Mucosa of descending colon (tissue), 3 donors: ENCODE data around the gene KCNK7. TPM values are rescaled to one million over a fixed set of nuclear protein-coding genes. Genes with fewer than 3 reads are reported as not detected.

Experiments used
- ATAC-seq: fragments of 200-7000 bp; cut with Tn5 transposase; one replicate; pipeline ENCODE4 v1.9.1; 2020; ENCODE audit warnings: mild to moderate bottlenecking, moderate library complexity
- DNase-seq, 3 donors: peaks; one replicate each; pipeline ENCODE4 v3.0.0-alpha.2; 2020
- H3K36me3 ChIP-seq: fragments of 200-600 bp; one replicate; pipeline ENCODE4 v1.8.0; 2021; ENCODE audit warnings: low read depth, mild to moderate bottlenecking
- H3K4me1 ChIP-seq: fragments of 200-600 bp; one replicate; pipeline ENCODE4 v1.8.0; 2021; ENCODE audit warnings: low read depth, mild to moderate bottlenecking
- H3K4me3 ChIP-seq: fragments of 200-600 bp; one replicate; pipeline ENCODE4 v1.8.0; 2021; ENCODE audit warnings: mild to moderate bottlenecking
- H3K9me3 ChIP-seq: fragments of 200-600 bp; one replicate; pipeline ENCODE4 v1.8.0; 2021; ENCODE audit warnings: mild to moderate bottlenecking
- intact Hi-C, 2 donors: fragments of 100-400 bp; cut with DNase I in 1 of 2; cut with micrococcal nuclease in 1 of 2; formaldehyde crosslinking; loops; one replicate each; pipeline versions ENCODE4 v1.11.0 to v1.11.1; 2022; cut with DNase I, micrococcal nuclease
- total RNA-seq, 3 donors: library from RNA; stranded (reverse); fragmentation: NEBNext Ultra II Directional in 2 of 3; extraction: Animal tissue kit (Norgen Biotek cat#: 25700) in 2 of 3; gene quantifications; one replicate each; pipeline versions ENCODE4 v1.2.1 to v1.2.4, GENCODE V29; 2021 to 2023
- TF ChIP-seq, protein P1 (sequence below): fragments of 200-600 bp; IDR thresholded peaks from one replicate; pipeline ENCODE4 v1.8.0; 2022; ENCODE audit warnings: antibody characterized with exemption, mild to moderate bottlenecking
- donor health status: DM: no; HTN: no; CAD: no; lungs with moderate emphysema.
- donor health status: DM: no; HTN: no; CAD: no.
- donor health status: DM: no; HTN: yes; CAD: no.

KCNK7 gene
- total RNA-seq, 3 donors from 2014 or later, result 0.49 to 1.7 (median 1.5) TPM

DNA sequence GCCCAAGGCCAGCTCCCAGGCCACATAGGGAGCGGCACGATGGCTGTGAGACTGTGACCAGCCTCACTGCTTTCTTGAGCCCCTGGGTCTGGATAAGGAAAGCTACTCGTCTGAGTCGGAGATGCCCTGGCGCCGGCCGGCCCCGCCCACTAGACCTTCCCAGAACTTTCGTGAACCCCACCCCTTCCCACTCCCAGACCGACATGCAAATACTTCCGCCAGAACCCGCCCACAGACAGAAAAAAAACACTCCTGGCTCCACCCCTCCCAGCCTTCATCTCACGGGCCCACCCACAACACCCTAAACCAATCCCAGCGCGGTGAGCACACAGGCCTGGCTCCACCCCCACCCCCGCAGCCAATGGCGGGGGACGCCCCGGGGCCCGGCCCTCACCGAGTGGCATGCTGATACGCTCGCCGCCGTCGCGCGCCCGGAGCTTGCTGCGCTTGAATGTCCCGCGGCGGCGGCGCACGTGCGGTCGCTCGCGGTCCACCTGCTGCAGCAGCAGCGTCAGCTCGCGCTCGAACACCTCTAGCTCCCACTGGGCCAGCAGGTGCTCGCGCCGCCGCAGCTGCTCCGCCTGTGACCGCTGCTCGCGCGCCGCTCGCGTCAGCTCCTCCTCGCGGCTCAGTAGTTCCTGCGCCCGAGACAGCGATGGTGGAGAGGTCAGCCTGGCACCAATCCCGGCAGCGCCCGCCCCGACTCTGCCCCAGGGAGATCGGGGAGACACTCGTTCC lies 11.4 kb upstream of the KCNK7 start:
- TF ChIP-seq, protein P1, sequence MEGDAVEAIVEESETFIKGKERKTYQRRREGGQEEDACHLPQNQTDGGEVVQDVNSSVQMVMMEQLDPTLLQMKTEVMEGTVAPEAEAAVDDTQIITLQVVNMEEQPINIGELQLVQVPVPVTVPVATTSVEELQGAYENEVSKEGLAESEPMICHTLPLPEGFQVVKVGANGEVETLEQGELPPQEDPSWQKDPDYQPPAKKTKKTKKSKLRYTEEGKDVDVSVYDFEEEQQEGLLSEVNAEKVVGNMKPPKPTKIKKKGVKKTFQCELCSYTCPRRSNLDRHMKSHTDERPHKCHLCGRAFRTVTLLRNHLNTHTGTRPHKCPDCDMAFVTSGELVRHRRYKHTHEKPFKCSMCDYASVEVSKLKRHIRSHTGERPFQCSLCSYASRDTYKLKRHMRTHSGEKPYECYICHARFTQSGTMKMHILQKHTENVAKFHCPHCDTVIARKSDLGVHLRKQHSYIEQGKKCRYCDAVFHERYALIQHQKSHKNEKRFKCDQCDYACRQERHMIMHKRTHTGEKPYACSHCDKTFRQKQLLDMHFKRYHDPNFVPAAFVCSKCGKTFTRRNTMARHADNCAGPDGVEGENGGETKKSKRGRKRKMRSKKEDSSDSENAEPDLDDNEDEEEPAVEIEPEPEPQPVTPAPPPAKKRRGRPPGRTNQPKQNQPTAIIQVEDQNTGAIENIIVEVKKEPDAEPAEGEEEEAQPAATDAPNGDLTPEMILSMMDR, result no peak
- Histone ChIP-seq H3K9me3 (no peaks in the 10 kb centered on the region), H3K4me1 (peaks cover 13% of the 10 kb centered on the region), H3K4me3 (no peak overlapping the region), H3K36me3 (no peaks in the 10 kb centered on the region)
- peak; percentile 92 for ATAC-seq
- peak; percentile 89 to 92 (median 89) for DNase-seq
- intact Hi-C loops, result no loop called here

DNA sequence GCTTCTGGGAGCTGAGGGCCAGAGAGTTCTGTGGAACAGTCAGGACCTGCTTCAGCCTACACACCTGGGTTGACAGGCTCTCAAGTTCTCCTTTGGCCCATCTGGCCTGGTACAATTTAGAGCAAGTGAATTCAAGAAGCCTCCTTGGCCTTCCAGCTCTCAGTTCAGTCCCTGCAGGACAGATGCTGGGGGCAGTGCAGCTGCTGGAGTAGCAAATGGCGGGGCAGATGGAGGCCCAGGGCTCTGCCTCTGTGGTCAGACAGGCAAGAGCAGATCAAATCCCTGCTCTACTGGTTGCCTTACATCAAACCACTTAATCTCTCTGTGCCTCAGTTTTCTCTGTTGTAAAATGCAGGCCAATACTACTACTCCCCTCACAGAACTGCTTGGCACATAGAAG lies 8.7 kb upstream of the KCNK7 start:
- no peaks in the 10 kb centered on the region for H3K36me3 ChIP-seq
- intact Hi-C loops, result no loop called here

GRCh38 chr11:65599955-65600246 lies 4.3 kb upstream of the KCNK7 start:
- TF ChIP-seq, protein P1, result no peak
- H3K36me3 ChIP-seq, result peaks cover 11% of the 10 kb centered on the region
- no peak for DNase-seq
- peaks cover 11% of the 10 kb centered on the region for H3K4me1 ChIP-seq
- intact Hi-C loops, result loop anchor here in 1 of 2 donors (10.0 kb wide), 1 partner anchor 65 kb away; no protein-coding TSS in a partner anchor
- H3K4me3 ChIP-seq, result no peak overlapping the region
- no peak for ATAC-seq
- no peaks in the 10 kb centered on the region for H3K9me3 ChIP-seq

More for the DNA sequence above, 8.7 kb upstream of the KCNK7 start:
- Histone ChIP-seq H3K4me3 (no peak overlapping the region), H3K9me3 (no peaks in the 10 kb centered on the region), H3K4me1 (peaks cover 5% of the 10 kb centered on the region)
- DNase-seq (no peak), ATAC-seq (no peak)
- TF ChIP-seq, protein P1, result no peak

DNA sequence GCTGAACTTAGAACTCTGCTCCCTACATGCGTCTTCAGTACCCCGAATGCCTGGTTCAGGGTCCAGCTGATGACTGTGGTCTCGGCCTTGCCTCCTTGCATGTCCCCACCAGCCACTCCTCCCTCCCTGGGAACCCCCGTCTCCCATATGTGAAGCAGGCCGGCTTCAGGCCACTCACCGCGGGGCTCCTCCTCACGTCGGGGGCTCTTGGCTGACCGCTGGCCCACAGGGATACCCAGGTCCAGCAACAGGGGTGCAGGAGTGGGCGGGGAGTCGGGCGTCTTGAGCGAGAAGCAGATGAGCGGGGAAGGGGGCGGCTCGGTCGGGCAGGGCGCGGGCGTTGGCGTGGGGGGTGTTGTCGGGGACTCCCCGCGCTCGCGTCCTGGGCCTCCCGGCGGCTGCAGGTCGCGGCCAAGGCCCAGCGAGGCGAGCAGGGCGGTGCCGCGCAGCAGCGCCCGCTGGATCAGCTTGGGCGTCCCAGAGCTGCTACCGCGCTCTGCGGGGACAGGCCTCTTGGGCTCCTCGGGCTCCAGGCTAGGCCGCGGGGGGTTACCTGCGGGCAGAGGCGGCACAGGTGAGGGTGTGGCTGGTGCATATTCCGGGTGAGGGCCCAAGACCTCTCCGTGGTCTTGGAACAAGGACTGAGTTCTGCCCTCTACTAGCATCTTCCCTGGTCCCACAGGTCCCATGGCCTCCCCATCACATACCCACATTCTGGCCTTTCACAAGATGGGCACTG lies 3.8 kb upstream of the KCNK7 start:
- Histone ChIP-seq H3K36me3 (peaks cover 11% of the 10 kb centered on the region), H3K9me3 (no peaks in the 10 kb centered on the region), H3K4me3 (no peak overlapping the region), H3K4me1 (peaks cover 12% of the 10 kb centered on the region)
- DNase-seq (no peak), ATAC-seq (no peak)
- intact Hi-C loops, result loop anchor here in 1 of 2 donors (10.0 kb wide), 1 partner anchor 65 kb away; no protein-coding TSS in a partner anchor
- TF ChIP-seq, protein P1, result no peak

DNA sequence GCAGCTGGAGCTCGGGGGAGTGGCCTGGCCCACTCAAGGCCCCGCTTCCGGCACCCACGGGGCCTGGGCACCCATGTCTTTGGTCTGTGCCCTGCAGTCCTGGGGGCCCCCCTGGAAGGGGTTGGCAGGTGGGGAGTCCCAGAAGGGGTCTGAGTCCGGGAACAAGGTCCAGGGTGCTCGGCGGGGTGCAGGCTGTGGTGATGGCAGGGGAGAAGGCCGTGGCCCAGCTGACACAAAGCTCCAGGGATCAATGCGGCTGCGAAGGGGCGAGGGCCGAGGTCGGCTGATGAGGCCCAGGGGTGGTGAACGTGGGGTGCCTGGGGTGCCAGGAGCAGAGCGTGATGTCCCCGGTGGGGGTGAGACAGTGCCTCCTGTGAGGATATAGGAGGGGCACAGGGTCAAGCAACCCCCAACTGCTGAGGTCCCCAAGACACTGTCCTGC lies 2.7 kb upstream of the KCNK7 start:
- intact Hi-C loops, result loop anchor here in 1 of 2 donors (10.0 kb wide), 1 partner anchor 63 kb away; no protein-coding TSS in a partner anchor
- peaks cover 12% of the 10 kb centered on the region for H3K4me1 ChIP-seq
- DNase-seq, result no peak
- H3K9me3 ChIP-seq, result no peaks in the 10 kb centered on the region
- peaks cover 11% of the 10 kb centered on the region for H3K36me3 ChIP-seq
- no peak overlapping the region for H3K4me3 ChIP-seq
- TF ChIP-seq, protein P1, result no peak
- ATAC-seq, result no peak
